ENCODE data around the gene DHRS2.

GRCh38 chr14:23604675-23605170 is 31.4 kb upstream of the DHRS2 start:
- no peak for TF ChIP-seq ELF4 (IDR thresholded peaks at IDR 0.05)
- TF ChIP-seq FOXA1 (IDR thresholded peaks at IDR 0.05), result no peak
- no peak for TF ChIP-seq FOXK2 (IDR thresholded peaks at IDR 0.05)
- TF ChIP-seq TARDBP (IDR thresholded peaks at IDR 0.05), result no peak
- no peak for TF ChIP-seq ZNF384 (IDR thresholded peaks at IDR 0.05)
